ENCODE data around the gene SH3PXD2A.
A peak's percentile ranks its signal among the peaks of the same experiment; 100 is the strongest.

Gene SH3PXD2A

GRCh38 chr10:103570844-103571655 lies 284.3 kb downstream of the SH3PXD2A start:
- in situ Hi-C loops (cut with HindIII; ENCODE audit: low sequenced_read_pairs) = no loop called here
- H3K4me3 ChIP-seq (ENCODE audit: low read depth, low read length) = no peak overlapping the region
- TF ChIP-seq CTCF (IDR thresholded peaks at IDR 0.05; ENCODE audit: low read depth, low read length) = no peak
- DNase-seq (ENCODE audit: low read depth, low spot score) = no peak

GRCh38 chr10:103569896-103570295 lies 285.5 kb downstream of the SH3PXD2A start:
- in situ Hi-C loops (cut with HindIII; ENCODE audit: low sequenced_read_pairs) = no loop called here
- H3K4me3 ChIP-seq (ENCODE audit: low read depth, low read length) = no peak overlapping the region
- DNase-seq (ENCODE audit: low read depth, low spot score) = no peak
- TF ChIP-seq CTCF (IDR thresholded peaks at IDR 0.05; ENCODE audit: low read depth, low read length) = no peak

- H3K4me3 ChIP-seq (ENCODE audit: low read depth, low read length) = no peak overlapping the region
- in situ Hi-C loops (cut with HindIII; ENCODE audit: low sequenced_read_pairs) = no loop called here
- no peak for TF ChIP-seq CTCF (IDR thresholded peaks at IDR 0.05; ENCODE audit: low read depth, low read length)
- DNase-seq (ENCODE audit: low read depth, low spot score) = no peak
Measured at GRCh38 chr10:103568505-103568904, 286.9 kb downstream of the SH3PXD2A start.

- TF ChIP-seq CTCF (IDR thresholded peaks at IDR 0.05; ENCODE audit: low read depth, low read length) = no peak
Measured at GRCh38 chr10:103566536-103566935, 288.8 kb downstream of the SH3PXD2A start.

GRCh38 chr10:103564776-103565520 lies 290.4 kb downstream of the SH3PXD2A start:
- H3K4me3 ChIP-seq (ENCODE audit: low read depth, low read length) = no peak overlapping the region
- no peak for DNase-seq (ENCODE audit: low read depth, low spot score)
- peak; percentile 65 for TF ChIP-seq CTCF (IDR thresholded peaks at IDR 0.05; ENCODE audit: low read depth, low read length)
- in situ Hi-C loops (cut with HindIII; ENCODE audit: low sequenced_read_pairs) = no loop called here

More at GRCh38 chr10:103566536-103566935, 288.8 kb downstream of the SH3PXD2A start:
- no peak for DNase-seq (ENCODE audit: low read depth, low spot score)
- in situ Hi-C loops (cut with HindIII; ENCODE audit: low sequenced_read_pairs) = no loop called here
- no peak overlapping the region for H3K4me3 ChIP-seq (ENCODE audit: low read depth, low read length)

GRCh38 chr10:103564116-103564501 lies 291.3 kb downstream of the SH3PXD2A start:
- H3K4me3 ChIP-seq (ENCODE audit: low read depth, low read length) = no peak overlapping the region
- DNase-seq (ENCODE audit: low read depth, low spot score) = no peak
- TF ChIP-seq CTCF (IDR thresholded peaks at IDR 0.05; ENCODE audit: low read depth, low read length) = no peak
- in situ Hi-C loops (cut with HindIII; ENCODE audit: low sequenced_read_pairs) = no loop called here
